Measurements from ENCODE around the gene ZNF682.
"Not testable (repeated sequence)": the region's sequence is repeated elsewhere in the genome, so short reads cannot be mapped to it uniquely, and the experiment has no call there.

ZNF682 gene

GRCh38 chr19:20005741-20006140 lies 33.6 kb downstream of the ZNF682 start:
- DNase-seq = no peak

- no peak for DNase-seq
Measured at GRCh38 chr19:19997656-19998268, 41.5 kb downstream of the ZNF682 start.

GRCh38 chr19:19966862-19967261 lies 72.4 kb downstream of the ZNF682 start:
- DNase-seq = no peak

GRCh38 chr19:19966126-19966525 lies 73.2 kb downstream of the ZNF682 start:
- not testable (repeated sequence) for DNase-seq

GRCh38 chr19:19964416-19964815 lies 74.9 kb downstream of the ZNF682 start:
- no peak for DNase-seq

- DNase-seq = peak; percentile 47
Measured at GRCh38 chr19:19959151-19959799, 80.0 kb downstream of the ZNF682 start.

GRCh38 chr19:19957766-19958165 lies 81.5 kb downstream of the ZNF682 start:
- DNase-seq = not testable (repeated sequence)

GRCh38 chr19:19956434-19957075 lies 82.8 kb downstream of the ZNF682 start:
- DNase-seq = peak; percentile 2

- no peak for DNase-seq
Measured at GRCh38 chr19:19955208-19955607, 84.1 kb downstream of the ZNF682 start.

Measured in right kidney (tissue), 1 donor.